ENCODE data around the gene ADAM12.

GRCh38 chr10:126080291-126080825 lies 307.9 kb downstream of the ADAM12 start:
- no peak for TF ChIP-seq CTCF (IDR thresholded peaks at IDR 0.05)
- no peak for TF ChIP-seq POLR2AphosphoS5 (IDR thresholded peaks at IDR 0.05)

Measured in sigmoid colon (tissue), 4 donors.